ENCODE results near the gene PRRG2.

Gene PRRG2

DNA sequence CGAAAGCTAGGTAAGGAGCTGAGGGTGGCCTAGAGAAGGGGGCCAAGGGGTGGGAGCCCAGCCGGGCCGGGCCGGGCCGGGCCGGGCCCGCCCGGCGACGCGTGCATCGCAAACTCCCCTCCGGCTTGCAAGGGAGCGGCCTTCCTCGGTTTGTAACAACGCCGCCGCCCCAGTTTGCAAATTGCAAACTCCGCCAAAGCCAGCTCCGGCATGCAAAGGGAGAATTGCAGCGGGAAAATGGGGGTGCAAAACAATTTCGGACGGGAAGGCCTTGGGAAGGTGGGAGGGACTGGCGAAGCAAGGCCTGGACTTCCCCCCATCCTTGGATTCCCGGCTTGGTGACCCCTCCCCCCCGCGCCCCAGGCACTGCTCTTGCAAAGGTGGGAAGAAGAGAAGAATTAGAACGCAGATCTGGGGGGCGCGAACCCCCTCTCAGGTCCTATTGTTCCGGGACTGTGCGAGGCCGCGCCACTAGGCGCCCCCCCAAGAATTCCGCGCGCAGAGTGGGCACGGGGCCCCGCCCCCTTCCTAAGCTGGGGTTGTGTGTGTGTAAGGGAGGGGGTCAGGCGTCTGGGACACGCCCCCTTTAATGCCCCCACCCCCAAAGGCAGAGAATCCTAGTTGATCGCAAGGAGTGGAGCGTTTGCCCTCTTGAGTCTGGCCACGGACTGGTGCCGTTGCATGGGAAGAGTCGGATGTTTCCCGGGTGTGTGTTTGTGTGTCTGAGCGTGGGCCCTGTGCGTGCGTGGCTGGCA lies 10.8 kb downstream of the PRRG2 start:
- no peak for DNase-seq (ENCODE audit: extremely low read depth, low read depth)
- TF ChIP-seq, protein P1, sequence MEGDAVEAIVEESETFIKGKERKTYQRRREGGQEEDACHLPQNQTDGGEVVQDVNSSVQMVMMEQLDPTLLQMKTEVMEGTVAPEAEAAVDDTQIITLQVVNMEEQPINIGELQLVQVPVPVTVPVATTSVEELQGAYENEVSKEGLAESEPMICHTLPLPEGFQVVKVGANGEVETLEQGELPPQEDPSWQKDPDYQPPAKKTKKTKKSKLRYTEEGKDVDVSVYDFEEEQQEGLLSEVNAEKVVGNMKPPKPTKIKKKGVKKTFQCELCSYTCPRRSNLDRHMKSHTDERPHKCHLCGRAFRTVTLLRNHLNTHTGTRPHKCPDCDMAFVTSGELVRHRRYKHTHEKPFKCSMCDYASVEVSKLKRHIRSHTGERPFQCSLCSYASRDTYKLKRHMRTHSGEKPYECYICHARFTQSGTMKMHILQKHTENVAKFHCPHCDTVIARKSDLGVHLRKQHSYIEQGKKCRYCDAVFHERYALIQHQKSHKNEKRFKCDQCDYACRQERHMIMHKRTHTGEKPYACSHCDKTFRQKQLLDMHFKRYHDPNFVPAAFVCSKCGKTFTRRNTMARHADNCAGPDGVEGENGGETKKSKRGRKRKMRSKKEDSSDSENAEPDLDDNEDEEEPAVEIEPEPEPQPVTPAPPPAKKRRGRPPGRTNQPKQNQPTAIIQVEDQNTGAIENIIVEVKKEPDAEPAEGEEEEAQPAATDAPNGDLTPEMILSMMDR (IDR thresholded peaks at IDR 0.05; ENCODE audit: low read depth, low read length, missing control alignments): no peak

DNA sequence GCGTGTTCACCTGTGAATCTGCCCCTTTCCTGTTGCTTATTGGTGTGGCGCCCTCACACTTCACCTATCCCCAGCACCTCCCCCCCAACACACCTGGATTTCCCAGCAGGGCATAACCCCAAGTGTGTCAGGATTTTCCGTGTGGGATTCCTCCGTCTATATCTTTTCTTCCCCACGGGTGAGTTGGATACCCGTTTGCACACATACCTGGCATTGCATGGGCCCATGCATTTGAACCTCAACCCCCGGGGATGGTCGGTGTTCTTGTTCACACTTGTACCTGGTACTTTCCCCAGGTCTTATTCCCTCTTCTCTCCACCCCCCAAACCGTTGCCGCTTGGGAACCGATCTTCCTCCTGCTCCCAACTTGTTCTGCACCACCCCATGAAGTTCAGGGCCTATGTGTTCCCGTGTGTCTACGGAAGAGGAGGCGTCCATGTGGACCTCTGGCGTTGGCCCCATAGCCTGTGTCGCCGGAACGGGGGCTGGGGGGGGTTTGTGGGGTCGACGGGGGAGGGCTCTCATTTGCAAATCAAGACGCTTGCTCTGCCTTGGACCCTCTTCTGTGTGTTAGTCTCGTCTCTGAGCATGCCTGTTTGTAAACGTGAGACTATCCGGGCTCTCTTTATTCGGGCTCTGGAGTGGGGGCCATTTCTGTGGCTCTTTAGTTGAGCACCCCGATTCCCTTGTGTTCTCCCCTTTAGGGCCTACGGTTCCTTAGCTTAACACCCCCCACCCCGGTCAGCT lies 11.5 kb downstream of the PRRG2 start:
- no peak for DNase-seq (ENCODE audit: extremely low read depth, low read depth)
- H3K4me3 ChIP-seq (replicated peaks; ENCODE audit: low read depth, low read length): peak overlapping the region; percentile 54
- TF ChIP-seq, protein P1 (IDR thresholded peaks at IDR 0.05; ENCODE audit: low read depth, low read length, missing control alignments): no peak

More for the DNA sequence above, 10.8 kb downstream of the PRRG2 start:
- H3K4me3 ChIP-seq (replicated peaks; ENCODE audit: low read depth, low read length): peak overlapping the region; percentile 54

DNA sequence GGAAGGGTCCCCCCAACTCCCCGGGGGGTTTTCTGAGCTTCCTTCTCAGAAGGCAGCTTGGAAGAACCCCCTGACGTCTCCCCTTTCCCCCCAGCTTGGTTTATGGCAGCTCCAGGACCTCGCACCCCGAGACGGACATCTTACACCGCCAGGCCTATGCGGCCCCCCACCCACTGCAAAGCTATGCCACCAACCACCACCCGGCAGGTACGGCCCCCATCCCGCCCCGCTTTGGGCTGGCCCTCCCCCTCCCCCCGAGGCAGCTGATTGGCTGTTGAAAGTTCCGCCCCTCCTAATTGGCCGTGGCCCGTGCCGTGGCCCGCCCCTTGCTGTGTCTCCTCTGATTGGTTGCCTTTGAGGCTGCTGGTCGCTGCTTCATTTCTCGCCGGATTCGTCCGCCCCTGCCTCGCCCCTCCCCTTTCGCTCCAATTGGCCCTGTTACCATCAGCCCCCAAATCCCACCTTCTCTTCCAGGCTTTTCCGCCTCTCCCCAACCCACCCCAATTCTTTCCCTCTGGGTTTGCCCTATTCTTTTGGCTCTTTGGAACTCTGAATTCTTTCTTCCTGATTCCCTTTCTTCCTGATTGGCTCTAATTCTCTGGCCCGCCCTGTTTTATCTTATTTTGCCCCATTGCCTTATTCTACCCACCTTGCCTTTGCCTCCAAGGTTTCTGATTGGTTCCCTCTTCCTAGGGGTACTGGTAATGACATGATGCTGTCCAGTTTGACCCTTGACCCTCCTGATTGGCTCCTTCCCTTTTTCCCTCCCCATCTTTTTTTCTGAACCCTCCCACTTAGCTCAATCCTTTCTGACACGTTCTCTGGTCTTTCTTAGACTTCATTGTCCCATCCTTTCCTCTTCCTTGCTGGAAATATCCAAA lies 12.4 kb downstream of the PRRG2 start:
- H3K4me3 ChIP-seq (replicated peaks; ENCODE audit: low read depth, low read length): peak overlapping the region; percentile 54
- DNase-seq (ENCODE audit: extremely low read depth, low read depth): peak; percentile 79
- TF ChIP-seq, protein P1 (IDR thresholded peaks at IDR 0.05; ENCODE audit: low read depth, low read length, missing control alignments): no peak

DNA sequence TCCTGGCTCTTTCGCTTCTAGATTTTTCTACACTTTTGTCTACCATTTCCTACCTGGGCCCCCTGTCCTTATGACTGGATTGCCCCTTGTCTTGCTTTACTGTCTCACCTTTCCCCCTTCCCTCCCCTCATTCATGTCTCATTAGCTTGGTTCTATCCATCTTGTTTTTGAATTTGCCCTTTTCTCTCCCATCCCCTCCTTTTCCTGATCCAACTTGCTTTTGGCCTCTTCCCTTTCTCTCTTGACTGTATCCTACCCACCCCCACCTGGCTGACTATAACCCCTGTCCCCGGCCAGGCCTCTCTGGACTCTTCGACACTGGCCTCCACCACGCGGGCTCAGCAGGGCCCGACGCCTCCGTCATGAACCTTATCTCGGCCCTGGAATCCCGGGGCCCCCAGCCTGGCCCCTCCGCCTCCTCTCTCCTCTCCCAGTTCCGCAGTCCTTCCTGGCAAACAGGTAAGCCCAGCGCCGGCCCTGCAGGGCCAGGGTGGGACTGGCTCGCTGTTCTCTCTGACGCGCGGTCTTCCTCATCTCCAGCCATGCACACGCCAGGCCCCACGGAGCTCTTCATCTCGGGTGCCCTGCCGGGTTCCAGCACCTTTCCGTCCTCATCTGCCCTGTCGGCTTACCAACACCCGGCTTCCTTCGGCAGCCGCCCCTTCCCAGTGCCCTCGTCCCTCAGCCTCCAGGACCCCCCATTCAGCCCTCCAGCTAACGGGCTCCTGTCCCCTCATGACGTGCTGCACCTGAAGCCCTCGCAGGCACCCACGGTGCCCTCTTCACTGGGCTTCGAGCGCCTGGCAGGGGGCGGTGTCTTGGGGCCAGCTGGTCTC lies 13.3 kb downstream of the PRRG2 start:
- no peak overlapping the region for H3K4me3 ChIP-seq (replicated peaks; ENCODE audit: low read depth, low read length)
- no peak for DNase-seq (ENCODE audit: extremely low read depth, low read depth)
- TF ChIP-seq, protein P1 (IDR thresholded peaks at IDR 0.05; ENCODE audit: low read depth, low read length, missing control alignments): no peak

DNA sequence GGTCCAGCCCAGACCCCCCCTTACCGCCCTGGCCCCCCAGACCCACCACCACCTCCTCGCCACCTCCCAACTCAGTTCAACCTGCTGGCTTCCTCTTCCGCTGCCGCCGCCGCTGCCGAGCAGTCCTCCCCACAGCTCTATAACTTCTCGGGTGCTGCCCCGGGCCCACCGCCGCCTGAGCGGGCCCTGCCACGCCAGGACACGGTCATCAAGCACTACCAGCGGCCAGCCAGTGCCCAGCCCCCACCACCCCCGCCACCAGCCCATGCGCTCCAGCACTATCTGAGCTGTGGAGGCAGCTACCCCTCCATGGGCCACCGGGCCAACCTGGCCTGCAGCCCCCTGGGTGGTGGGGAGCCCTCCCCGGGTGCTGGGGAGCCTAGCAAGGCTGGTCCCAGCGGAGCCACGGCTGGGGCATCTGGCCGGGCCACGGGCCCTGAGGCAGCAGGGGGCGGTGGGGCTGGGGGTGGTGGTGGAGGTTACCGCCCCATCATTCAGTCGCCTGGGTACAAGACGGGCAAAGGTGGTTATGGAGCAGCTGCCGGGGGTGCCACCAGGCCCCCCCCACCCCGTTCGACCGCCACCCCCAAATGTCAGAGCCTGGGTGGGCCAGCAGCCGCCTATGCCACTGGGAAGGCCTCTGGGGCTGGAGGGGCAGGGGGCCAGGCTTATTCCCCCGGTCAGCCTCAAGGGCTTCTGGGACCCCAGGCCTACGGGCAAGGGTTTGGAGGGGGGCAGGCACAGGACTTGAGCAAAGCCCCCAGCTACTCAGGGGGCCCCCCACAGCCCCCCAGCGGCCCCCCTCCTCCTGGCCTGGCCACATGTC lies 14.1 kb downstream of the PRRG2 start:
- DNase-seq (ENCODE audit: extremely low read depth, low read depth): no peak
- TF ChIP-seq, protein P1 (IDR thresholded peaks at IDR 0.05; ENCODE audit: low read depth, low read length, missing control alignments): no peak
- H3K4me3 ChIP-seq (replicated peaks; ENCODE audit: low read depth, low read length): no peak overlapping the region

All from HFF-Myc (cell line).